Smooth muscle cell (in vitro differentiated cells): ENCODE data around the gene MCC. TPM values are rescaled to one million over a fixed set of nuclear protein-coding genes. Genes with fewer than 3 reads are reported as not detected.

Experiments
- DNase-seq: peaks from one replicate; lab custom pipeline; 2025; ENCODE audit not compliant: unreplicated experiment; lab: John Stamatoyannopoulos, UW
- H2AFZ ChIP-seq: fragments of 200-600 bp; sonication (generic); 2 replicates; pipeline ENCODE4 v1.6.0; 2016; ENCODE audit warnings: antibody characterized with exemption, low read depth, mild to moderate bottlenecking
- H3F3A ChIP-seq: fragments of 200-600 bp; sonication (generic); 2 replicates; pipeline ENCODE4 v1.6.0; 2017; ENCODE audit warnings: antibody characterized with exemption, low read depth
- H3K27ac ChIP-seq: fragments of 200-600 bp; sonication (generic); 2 replicates; pipeline ENCODE4 v1.5.1; 2016; ENCODE audit warnings: low read depth, mild to moderate bottlenecking
- H3K27me3 ChIP-seq: fragments of 200-600 bp; sonication (generic); 2 replicates; pipeline ENCODE4 v1.6.1; 2016; ENCODE audit warnings: low read depth, mild to moderate bottlenecking
- H3K36me3 ChIP-seq: fragments of 200-600 bp; sonication (generic); 2 replicates; pipeline ENCODE4 v1.5.1; 2016; ENCODE audit warnings: low read depth
- H3K4me1 ChIP-seq: fragments of 200-600 bp; sonication (generic); 2 replicates; pipeline ENCODE4 v1.5.1; 2016; ENCODE audit warnings: low read depth
- H3K4me2 ChIP-seq: fragments of 200-600 bp; sonication (generic); 2 replicates; pipeline ENCODE4 v1.6.0; 2016; ENCODE audit warnings: mild to moderate bottlenecking
- H3K4me3 ChIP-seq: fragments of 200-600 bp; sonication (generic); 2 replicates; pipeline ENCODE4 v1.5.1; 2016; ENCODE audit warnings: mild to moderate bottlenecking
- H3K79me2 ChIP-seq: fragments of 200-600 bp; sonication (generic); 2 replicates; pipeline ENCODE4 v1.6.0; 2016; ENCODE audit warnings: low read depth, mild to moderate bottlenecking
- H3K9ac ChIP-seq: fragments of 200-600 bp; sonication (generic); 2 replicates; pipeline ENCODE4 v1.6.0; 2016; ENCODE audit warnings: low read depth
- H3K9me3 ChIP-seq: fragments of 200-600 bp; sonication (generic); replicated peaks from 2 replicates; pipeline ENCODE4 v1.5.1; 2016; ENCODE audit warnings: low read depth
- H4K20me1 ChIP-seq: fragments of 200-600 bp; sonication (generic); 2 replicates; pipeline ENCODE4 v1.6.0; 2016; ENCODE audit warnings: low read depth
- WGBS: methylation state at CpG from one replicate; pipeline ENCODE4 v1.1.7; 2016; ENCODE audit warnings: low lambda C conversion rate; 5-methylcytosine and 5-hydroxymethylcytosine counted together
- polyA plus RNA-seq: library from polyadenylated mRNA; unstranded; fragments of >200 nt; fragmentation: Nextera tagmentation; extraction: Ambion mirVana; gene quantifications from 2 replicates; pipeline ENCODE4 v1.2.1, GENCODE V29; 2016
- total RNA-seq: library from RNA; depleted of rRNA; stranded (reverse); fragments of >200 nt; gene quantifications from 2 replicates; pipeline ENCODE4 v1.2.3, GENCODE V29; 2014
- TF ChIP-seq, protein P1 (sequence below): fragments of 200-600 bp; sonication (generic); IDR thresholded peaks from 2 replicates; pipeline ENCODE4 v1.5.1; 2017; ENCODE audit warnings: borderline replicate concordance, mild to moderate bottlenecking, antibody characterized with exemption; ENCODE audit not compliant: insufficient read depth, poor library complexity, severe bottlenecking

Gene MCC
- total and polyA plus RNA-seq, 2 experiments from 2014 or later = 5.8 to 19.2 TPM

DNA sequence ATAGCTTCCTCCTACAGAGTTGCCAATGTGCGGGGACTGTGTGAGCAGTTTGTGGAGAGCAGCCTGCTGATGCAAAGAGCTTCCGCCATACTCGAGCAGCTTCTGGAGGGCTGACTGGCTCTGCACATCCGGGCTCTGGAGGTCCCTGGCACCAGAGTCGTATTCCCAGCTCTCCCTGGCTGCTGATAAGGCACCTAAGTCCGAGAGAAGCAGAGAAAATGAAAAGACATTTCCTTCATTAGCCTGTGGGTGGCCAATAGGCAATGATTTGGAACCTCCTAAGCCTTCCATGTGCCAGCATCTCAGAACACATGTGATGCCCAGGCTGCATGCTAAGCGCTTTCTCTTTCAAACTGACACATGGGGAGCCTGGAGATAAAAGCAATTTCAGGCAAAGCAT, 147.7 kb downstream of the MCC start:
- Histone ChIP-seq H3K4me2 (no peak overlapping the region), H3K27ac (no peak overlapping the region), H3K79me2 (no peaks in the 10 kb centered on the region), H2AFZ (no peak overlapping the region), H3F3A (peaks cover 9% of the 10 kb centered on the region), H3K36me3 (no peaks in the 10 kb centered on the region), H3K4me1 (no peaks in the 10 kb centered on the region), H3K9ac (no peak overlapping the region), H3K9me3 (no peaks in the 10 kb centered on the region), H3K4me3 (no peak overlapping the region), H4K20me1 (no peaks in the 10 kb centered on the region), H3K27me3 (no peaks in the 10 kb centered on the region)
- WGBS = 67% methylated on average over 7 of the region's 7 CpGs
- TF ChIP-seq, protein P1, sequence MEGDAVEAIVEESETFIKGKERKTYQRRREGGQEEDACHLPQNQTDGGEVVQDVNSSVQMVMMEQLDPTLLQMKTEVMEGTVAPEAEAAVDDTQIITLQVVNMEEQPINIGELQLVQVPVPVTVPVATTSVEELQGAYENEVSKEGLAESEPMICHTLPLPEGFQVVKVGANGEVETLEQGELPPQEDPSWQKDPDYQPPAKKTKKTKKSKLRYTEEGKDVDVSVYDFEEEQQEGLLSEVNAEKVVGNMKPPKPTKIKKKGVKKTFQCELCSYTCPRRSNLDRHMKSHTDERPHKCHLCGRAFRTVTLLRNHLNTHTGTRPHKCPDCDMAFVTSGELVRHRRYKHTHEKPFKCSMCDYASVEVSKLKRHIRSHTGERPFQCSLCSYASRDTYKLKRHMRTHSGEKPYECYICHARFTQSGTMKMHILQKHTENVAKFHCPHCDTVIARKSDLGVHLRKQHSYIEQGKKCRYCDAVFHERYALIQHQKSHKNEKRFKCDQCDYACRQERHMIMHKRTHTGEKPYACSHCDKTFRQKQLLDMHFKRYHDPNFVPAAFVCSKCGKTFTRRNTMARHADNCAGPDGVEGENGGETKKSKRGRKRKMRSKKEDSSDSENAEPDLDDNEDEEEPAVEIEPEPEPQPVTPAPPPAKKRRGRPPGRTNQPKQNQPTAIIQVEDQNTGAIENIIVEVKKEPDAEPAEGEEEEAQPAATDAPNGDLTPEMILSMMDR = no peak
- DNase-seq = no peak

DNA sequence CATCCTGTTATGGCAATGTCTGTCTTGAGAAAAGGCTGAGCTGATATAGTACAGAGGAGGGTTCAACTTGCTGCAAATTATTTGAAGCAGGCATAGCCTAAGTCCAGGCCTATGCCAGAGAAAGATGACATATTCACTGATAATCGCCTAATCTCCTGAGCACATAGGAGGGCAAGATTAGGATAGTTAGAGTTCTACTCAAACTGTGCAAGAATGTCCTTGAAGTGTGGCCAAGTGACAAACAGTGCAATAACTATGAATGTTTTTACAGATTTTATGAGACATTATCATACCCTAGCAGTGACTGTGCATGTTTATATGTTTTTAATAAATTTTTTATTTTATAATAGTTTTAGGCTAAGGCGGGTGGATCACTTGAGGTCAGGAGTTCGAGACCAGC, 149.6 kb downstream of the MCC start:
- no peak for DNase-seq
- Histone ChIP-seq H3K4me2 (no peak overlapping the region), H3K27ac (no peak overlapping the region), H3K9me3 (no peaks in the 10 kb centered on the region), H3K79me2 (no peaks in the 10 kb centered on the region), H3K4me1 (no peaks in the 10 kb centered on the region), H3F3A (peaks cover 4% of the 10 kb centered on the region), H2AFZ (no peak overlapping the region), H3K36me3 (no peaks in the 10 kb centered on the region), H3K27me3 (no peaks in the 10 kb centered on the region), H3K4me3 (no peak overlapping the region), H4K20me1 (no peaks in the 10 kb centered on the region), H3K9ac (no peak overlapping the region)
- TF ChIP-seq, protein P1 = no peak
- 82% methylated on average over 3 of the region's 3 CpGs for WGBS

DNA sequence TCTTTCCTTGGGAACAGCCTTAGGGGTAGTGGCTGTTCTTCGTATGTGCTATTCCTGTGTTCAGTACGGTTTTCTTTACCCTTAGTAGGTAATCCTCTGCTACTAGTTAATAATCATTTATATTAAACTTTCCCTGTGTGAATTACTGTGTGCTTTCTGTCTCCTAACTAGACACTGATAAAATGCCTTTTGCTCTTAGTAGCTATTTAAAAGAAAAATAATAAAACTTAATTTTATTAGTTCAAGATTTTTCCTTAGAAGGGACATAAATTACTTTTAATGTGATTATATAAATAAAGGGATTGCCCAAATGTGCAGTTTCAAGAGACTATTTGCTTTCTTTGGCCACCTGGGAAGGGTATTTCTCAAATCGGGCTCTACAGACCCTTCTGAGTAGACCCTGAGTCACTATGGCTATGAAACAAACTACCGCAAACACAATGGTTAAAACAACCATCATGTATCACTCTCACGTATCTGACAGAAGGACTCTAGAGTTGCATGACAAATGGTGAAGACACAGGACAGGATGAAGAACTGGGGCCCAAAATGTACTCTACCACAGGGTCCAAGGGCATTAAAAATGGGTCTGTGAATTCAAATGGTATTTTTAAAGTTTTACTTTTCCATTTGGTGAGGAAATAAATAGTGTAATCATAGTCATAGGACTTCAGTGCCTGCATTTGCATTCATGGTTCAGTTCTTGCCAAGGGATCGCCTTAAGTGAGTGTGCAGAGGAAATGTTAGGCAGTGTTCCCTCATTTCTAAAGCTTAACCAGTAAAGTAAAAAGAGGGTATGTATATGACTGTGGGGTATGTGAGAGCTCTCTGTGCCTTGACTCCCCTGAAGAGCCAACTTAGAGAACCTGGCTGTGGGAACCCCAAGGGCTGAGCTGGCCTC, 150.5 kb downstream of the MCC start:
- no peaks in the 10 kb centered on the region for H3K36me3 ChIP-seq
- TF ChIP-seq, protein P1 = no peak
- no peaks in the 10 kb centered on the region for H3K79me2 ChIP-seq

DNA sequence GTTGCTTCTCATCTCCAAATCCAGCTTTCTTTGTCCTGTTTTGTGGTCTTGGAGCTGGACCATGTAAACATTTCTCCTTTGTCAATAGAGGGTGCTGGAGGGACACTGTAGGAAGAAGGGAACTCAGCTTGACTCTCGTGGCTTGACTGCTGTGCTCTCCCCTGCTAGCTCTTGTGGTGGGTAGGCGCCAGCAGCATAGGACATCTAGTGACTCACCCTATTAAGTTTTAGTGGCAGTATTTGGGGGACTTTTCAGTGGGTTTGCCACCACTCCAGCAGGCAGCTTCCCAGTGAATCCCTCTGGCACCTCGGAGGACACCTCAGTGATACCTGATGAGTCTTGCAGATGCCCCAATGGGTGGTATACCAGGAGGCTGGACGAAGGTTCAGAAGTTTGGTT, 151.3 kb downstream of the MCC start:
- Histone ChIP-seq H3K4me3 (no peak overlapping the region), H3K27me3 (no peaks in the 10 kb centered on the region), H3K9ac (no peak overlapping the region), H3K36me3 (no peaks in the 10 kb centered on the region), H3K79me2 (no peaks in the 10 kb centered on the region), H3F3A (peaks cover 4% of the 10 kb centered on the region), H4K20me1 (no peaks in the 10 kb centered on the region), H2AFZ (no peak overlapping the region), H3K4me2 (no peak overlapping the region), H3K9me3 (no peaks in the 10 kb centered on the region), H3K4me1 (no peaks in the 10 kb centered on the region), H3K27ac (no peak overlapping the region)
- 40% methylated on average over 4 of the region's 4 CpGs for WGBS
- TF ChIP-seq, protein P1 = peak; percentile 36
- DNase-seq = no peak

More for the DNA sequence above, 150.5 kb downstream of the MCC start:
- H3K27ac ChIP-seq = no peak overlapping the region
- no peaks in the 10 kb centered on the region for H3K9me3 ChIP-seq
- H3K4me2 ChIP-seq = no peak overlapping the region
- H4K20me1 ChIP-seq = no peaks in the 10 kb centered on the region
- no peak overlapping the region for H2AFZ ChIP-seq
- H3F3A ChIP-seq = peaks cover 4% of the 10 kb centered on the region
- 86% methylated on average over 6 of the region's 6 CpGs for WGBS
- H3K4me3 ChIP-seq = no peak overlapping the region
- no peaks in the 10 kb centered on the region for H3K4me1 ChIP-seq
- no peak overlapping the region for H3K9ac ChIP-seq
- H3K27me3 ChIP-seq = no peaks in the 10 kb centered on the region
- no peak for DNase-seq
